ENCODE data around the gene GMNN. TPM values are rescaled to one million over a fixed set of nuclear protein-coding genes. Genes with fewer than 3 reads are reported as not detected.

The GMNN gene
- total RNA-seq, 1 donor from 2014 or later, result 20.1 TPM

DNA sequence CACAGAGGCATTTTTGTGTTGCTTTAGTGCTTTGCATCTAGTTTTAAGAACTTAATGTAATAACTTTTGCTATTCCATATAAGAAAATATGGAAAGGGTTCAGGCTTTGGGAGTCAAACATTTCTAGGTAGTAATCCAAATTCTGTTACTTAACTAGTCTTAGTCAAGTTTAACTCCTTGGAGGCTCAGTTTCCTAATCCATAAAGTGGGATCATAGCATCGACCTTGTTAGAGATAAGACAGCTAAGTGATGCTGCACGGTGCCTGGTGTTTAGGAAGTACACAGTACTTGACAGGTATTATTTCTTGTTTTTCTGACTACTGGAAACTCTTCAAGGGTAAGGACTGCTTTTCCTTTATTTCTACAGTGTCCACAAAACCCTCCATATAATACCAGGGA is 48.4 kb downstream of the GMNN start:
- H3K36me3 Mint-ChIP-seq (ENCODE audit: unreplicated experiment), result peaks cover 4% of the 10 kb centered on the region
- TF ChIP-seq, protein P1, sequence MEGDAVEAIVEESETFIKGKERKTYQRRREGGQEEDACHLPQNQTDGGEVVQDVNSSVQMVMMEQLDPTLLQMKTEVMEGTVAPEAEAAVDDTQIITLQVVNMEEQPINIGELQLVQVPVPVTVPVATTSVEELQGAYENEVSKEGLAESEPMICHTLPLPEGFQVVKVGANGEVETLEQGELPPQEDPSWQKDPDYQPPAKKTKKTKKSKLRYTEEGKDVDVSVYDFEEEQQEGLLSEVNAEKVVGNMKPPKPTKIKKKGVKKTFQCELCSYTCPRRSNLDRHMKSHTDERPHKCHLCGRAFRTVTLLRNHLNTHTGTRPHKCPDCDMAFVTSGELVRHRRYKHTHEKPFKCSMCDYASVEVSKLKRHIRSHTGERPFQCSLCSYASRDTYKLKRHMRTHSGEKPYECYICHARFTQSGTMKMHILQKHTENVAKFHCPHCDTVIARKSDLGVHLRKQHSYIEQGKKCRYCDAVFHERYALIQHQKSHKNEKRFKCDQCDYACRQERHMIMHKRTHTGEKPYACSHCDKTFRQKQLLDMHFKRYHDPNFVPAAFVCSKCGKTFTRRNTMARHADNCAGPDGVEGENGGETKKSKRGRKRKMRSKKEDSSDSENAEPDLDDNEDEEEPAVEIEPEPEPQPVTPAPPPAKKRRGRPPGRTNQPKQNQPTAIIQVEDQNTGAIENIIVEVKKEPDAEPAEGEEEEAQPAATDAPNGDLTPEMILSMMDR (IDR thresholded peaks at IDR 0.05; ENCODE audit: partially characterized antibody, unreplicated experiment), result no peak

DNA sequence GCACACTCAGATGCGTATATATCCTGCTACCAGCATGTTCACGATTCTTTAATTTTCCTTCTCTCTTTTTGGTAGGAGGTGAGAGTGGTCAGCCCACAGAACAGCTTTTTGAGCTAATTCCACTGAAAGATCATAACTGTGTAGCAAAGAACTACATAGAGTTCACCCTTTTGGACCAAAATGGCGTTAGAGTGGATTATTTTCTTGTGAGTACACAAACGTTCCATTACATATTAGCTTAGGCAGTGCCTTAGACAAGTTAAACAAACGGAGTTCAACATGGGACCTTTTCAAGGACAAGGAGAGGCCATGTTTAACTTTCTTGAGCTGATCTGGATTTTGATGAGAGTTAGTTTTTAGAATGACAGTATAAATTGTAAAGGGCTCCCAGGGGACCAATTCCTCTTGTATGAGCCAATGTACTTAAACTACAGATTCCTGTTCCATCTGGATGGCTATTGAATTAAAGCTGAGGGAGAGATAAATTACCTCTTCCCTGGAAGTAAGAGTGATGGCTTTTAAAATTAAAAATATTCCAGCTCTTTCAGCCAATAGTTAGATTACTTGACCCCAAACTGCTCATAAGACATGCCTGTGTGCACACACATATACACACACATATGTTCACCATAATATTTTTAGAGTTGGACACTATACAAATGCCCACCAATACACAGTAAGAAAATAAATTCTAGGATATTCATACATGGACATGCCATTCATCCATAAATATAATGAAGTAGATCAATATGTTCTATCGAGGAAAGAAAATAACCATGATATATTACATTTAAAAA is 49.6 kb downstream of the GMNN start:
- H3K4me1 Mint-ChIP-seq (ENCODE audit: low read depth, unreplicated experiment), result no peaks in the 10 kb centered on the region
- no peaks in the 10 kb centered on the region for H3K9me3 Mint-ChIP-seq (ENCODE audit: unreplicated experiment)
- H3K27me3 Mint-ChIP-seq (ENCODE audit: unreplicated experiment), result no peaks in the 10 kb centered on the region
- H3K4me3 Mint-ChIP-seq (ENCODE audit: unreplicated experiment), result no peak overlapping the region
- no peak for DNase-seq
- TF ChIP-seq, protein P1 (IDR thresholded peaks at IDR 0.05; ENCODE audit: partially characterized antibody, unreplicated experiment), result no peak
- peaks cover 4% of the 10 kb centered on the region for H3K36me3 Mint-ChIP-seq (ENCODE audit: unreplicated experiment)
- no peak overlapping the region for H3K27ac Mint-ChIP-seq (ENCODE audit: unreplicated experiment)

More for the DNA sequence above, 48.4 kb downstream of the GMNN start:
- DNase-seq, result no peak
- Mint-ChIP-seq H3K4me1 (ENCODE audit: low read depth, unreplicated experiment) (no peaks in the 10 kb centered on the region), H3K27me3 (ENCODE audit: unreplicated experiment) (no peaks in the 10 kb centered on the region), H3K9me3 (ENCODE audit: unreplicated experiment) (no peaks in the 10 kb centered on the region), H3K4me3 (ENCODE audit: unreplicated experiment) (no peak overlapping the region), H3K27ac (ENCODE audit: unreplicated experiment) (no peak overlapping the region)

DNA sequence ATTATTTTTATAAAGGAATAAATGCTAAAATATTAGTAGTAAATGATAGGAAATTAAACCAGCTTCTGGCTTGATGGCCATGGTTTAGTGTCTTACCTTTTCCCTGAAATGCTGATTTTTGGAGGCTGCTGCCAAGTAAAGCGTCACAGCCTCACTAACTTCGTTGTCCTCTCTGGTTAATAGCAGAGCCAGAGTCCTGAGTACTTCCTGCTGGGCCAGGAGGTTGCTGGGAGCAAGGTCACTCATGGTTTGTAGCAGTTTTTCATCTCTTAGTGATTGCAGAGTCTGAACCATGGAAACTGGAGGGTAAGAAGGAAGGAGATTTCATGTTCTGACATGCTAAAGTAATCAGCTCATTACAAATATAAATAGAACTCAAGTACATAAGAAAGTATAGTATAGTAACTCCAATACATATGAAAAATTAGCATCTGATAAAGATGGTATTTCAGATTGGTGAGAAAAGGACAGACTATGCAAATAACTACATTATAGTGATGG is 50.4 kb downstream of the GMNN start:
- no peak for DNase-seq
- H3K9me3 Mint-ChIP-seq (ENCODE audit: unreplicated experiment), result no peaks in the 10 kb centered on the region
- no peak overlapping the region for H3K27ac Mint-ChIP-seq (ENCODE audit: unreplicated experiment)
- no peaks in the 10 kb centered on the region for H3K4me1 Mint-ChIP-seq (ENCODE audit: low read depth, unreplicated experiment)
- peaks cover 4% of the 10 kb centered on the region for H3K36me3 Mint-ChIP-seq (ENCODE audit: unreplicated experiment)
- H3K27me3 Mint-ChIP-seq (ENCODE audit: unreplicated experiment), result no peaks in the 10 kb centered on the region
- TF ChIP-seq, protein P1 (IDR thresholded peaks at IDR 0.05; ENCODE audit: partially characterized antibody, unreplicated experiment), result no peak
- H3K4me3 Mint-ChIP-seq (ENCODE audit: unreplicated experiment), result no peak overlapping the region

DNA sequence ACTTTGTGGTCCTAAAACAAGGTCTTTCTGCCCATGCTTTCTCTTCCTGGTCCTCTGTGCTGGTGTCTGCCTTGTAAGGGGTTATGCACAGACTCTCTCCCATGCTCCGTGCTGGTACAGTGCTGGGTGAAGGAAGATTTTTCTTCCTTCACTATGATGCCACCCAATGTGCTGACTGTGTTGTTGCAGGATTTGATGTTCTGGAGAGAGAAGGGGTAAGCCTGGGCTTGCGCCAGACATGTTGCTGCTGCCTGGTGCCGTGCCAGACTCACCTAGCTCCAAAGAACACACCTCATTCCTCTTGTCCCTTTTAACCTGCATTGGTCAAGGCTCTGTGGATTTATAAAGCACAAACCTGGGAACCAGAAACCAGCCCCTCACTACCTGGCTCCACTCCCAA is 52.4 kb downstream of the GMNN start:
- H3K4me1 Mint-ChIP-seq (ENCODE audit: low read depth, unreplicated experiment), result no peaks in the 10 kb centered on the region
- no peaks in the 10 kb centered on the region for H3K27me3 Mint-ChIP-seq (ENCODE audit: unreplicated experiment)
- H3K27ac Mint-ChIP-seq (ENCODE audit: unreplicated experiment), result no peak overlapping the region
- H3K9me3 Mint-ChIP-seq (ENCODE audit: unreplicated experiment), result no peaks in the 10 kb centered on the region
- TF ChIP-seq, protein P1 (IDR thresholded peaks at IDR 0.05; ENCODE audit: partially characterized antibody, unreplicated experiment), result no peak
- no peak for DNase-seq
- no peak overlapping the region for H3K4me3 Mint-ChIP-seq (ENCODE audit: unreplicated experiment)
- H3K36me3 Mint-ChIP-seq (ENCODE audit: unreplicated experiment), result peaks cover 4% of the 10 kb centered on the region

DNA sequence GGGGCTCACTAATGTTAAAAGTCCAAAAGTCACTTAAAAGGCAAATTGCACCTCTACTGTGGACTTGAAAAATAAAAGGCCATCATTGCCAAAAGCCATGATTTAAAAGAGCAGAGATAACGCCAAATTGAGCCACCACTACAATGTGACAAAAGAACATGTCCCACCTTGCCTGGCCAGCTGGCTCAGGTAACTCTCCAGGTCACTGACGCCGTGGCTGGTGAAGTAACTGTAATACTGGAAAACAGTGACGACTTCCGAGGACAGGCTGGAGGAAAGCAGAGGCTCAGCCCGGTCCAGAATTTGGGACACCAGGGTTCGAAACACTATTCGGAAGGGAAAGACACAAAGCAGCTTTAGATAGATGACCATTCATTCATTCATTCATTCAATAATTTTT is 53.2 kb downstream of the GMNN start:
- peaks cover 4% of the 10 kb centered on the region for H3K36me3 Mint-ChIP-seq (ENCODE audit: unreplicated experiment)
- no peak for DNase-seq
- no peaks in the 10 kb centered on the region for H3K9me3 Mint-ChIP-seq (ENCODE audit: unreplicated experiment)
- H3K27ac Mint-ChIP-seq (ENCODE audit: unreplicated experiment), result no peak overlapping the region
- no peaks in the 10 kb centered on the region for H3K27me3 Mint-ChIP-seq (ENCODE audit: unreplicated experiment)
- TF ChIP-seq, protein P1 (IDR thresholded peaks at IDR 0.05; ENCODE audit: partially characterized antibody, unreplicated experiment), result no peak
- H3K4me3 Mint-ChIP-seq (ENCODE audit: unreplicated experiment), result no peak overlapping the region
- H3K4me1 Mint-ChIP-seq (ENCODE audit: low read depth, unreplicated experiment), result no peaks in the 10 kb centered on the region

Data from glutamatergic neuron (in vitro differentiated cells).